HG03469 (cell line): ENCODE data around the gene PSMG4.

Experiments used
- ATAC-seq: cut with Tn5 transposase; IDR thresholded peaks from one replicate; pipeline ENCODE4 v1.9.1; 2021; ENCODE audit warnings: mild to moderate bottlenecking, moderate library complexity, moderate number of reproducible peaks; ENCODE audit not compliant: unreplicated experiment

PSMG4 gene

GRCh38 chr6:3250231-3250675 is 8.5 kb upstream of the PSMG4 start:
- no peak for ATAC-seq

DNA sequence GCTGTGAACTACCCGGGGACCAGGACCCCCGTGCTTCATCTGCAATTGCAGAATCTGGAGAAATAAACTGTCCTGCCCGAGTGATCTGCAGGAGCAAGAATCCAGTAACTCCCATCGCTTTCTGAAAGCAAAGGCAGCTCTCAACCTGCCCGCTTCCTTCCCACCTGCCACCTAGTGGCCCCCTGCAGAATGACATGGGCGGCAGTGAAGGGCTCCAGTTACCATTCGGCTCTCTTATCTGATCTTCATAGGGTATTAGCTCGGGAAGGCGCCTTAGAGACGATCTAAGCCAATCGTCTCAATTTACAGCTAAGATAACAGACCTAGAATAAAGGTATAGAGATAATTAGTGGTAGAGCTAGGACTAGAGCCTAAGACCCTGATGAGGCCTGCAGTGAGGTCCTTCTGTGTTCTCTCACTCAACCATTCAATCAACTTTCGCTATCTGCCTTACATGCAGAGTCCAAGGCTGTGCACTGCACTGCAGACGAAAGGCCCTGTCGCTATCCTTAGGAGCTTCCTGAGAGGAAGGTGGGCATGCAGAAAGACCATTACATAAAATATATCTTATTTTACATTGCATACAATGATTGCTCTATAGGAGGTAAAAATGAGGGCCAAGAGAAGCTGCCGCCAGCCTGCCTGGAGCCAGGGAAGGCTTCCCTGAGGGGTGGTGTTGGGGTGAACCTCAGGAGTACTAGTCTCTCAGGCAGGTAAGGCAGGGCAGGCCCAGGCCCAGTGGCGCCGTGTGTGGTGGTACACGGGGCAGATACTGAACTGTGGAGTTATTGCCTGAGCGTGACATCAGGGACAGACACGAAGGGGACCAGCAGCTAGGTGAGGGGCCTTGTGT is 7.1 kb upstream of the PSMG4 start:
- no peak for ATAC-seq

DNA sequence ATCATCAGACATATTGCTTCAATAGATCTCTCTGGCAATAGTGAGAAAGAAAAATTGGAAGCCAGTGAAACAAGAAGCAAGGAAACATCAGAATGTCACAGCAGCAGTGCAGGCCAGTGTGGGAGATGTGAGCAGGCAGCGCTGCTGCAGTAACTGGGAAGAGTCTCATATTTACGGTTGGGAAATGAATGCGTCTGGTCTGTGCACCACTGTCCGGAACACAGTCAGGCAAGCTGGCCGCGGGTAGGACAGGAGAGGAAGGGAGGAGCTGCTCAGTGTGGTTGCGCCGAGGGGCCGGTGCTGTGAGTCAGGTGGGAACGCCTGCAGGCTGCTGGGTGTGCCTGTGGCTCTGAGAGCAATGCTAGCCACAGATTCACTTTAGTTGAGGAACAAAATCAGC is 6.4 kb upstream of the PSMG4 start:
- ATAC-seq, result no peak

- no peak for ATAC-seq
Observed at GRCh38 chr6:3252861-3253596, 5.7 kb upstream of the PSMG4 start.

DNA sequence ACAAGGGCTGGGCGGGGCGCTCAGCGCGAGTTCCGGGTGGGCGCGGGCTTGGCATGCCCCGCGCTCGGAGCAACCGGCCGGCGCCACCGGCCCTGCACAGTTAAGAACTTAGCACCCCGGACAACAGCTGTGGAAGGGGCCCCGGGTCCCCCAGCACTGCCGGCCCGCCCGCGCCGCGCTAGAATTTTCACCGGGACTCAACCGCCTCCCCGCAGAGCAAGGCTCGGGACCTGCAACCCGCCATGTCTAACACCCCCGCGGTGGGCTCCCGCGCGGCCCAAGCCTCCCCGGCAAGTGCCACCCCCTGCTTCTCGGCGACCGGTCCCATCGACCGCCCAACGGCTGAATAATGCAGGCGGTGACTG is 5.2 kb upstream of the PSMG4 start:
- ATAC-seq, result no peak

DNA sequence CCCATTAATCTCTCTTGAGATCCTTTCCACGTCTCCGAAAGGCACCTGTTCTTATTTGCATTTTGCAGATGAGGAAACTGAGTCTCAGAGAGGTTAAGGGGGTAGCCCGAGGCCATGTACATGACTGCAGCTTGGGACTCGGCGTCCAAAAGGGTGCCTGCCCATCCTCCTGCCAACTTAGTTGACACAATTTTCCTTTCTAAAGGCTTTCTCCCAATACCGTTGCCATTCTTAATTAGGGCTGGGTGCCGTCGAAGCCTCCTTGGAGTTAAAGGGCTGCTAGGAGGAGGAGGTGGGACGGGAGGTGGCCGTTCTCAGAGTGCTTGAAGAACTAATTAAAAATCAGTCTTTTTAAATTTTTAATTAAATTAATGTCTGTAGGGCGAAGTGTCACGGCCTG is 546 bp upstream of the PSMG4 start:
- ATAC-seq, result no peak

- ATAC-seq, result peak; percentile 17
Observed at GRCh38 chr6:3259491-3259958, 778 bp downstream of the PSMG4 start.

GRCh38 chr6:3260296-3260695 is 1.5 kb downstream of the PSMG4 start:
- no peak for ATAC-seq

GRCh38 chr6:3260772-3261517 is 2.2 kb downstream of the PSMG4 start:
- ATAC-seq, result no peak

GRCh38 chr6:3261518-3261820 is 2.7 kb downstream of the PSMG4 start:
- no peak for ATAC-seq

GRCh38 chr6:3261921-3262320 is 3.2 kb downstream of the PSMG4 start:
- no peak for ATAC-seq

DNA sequence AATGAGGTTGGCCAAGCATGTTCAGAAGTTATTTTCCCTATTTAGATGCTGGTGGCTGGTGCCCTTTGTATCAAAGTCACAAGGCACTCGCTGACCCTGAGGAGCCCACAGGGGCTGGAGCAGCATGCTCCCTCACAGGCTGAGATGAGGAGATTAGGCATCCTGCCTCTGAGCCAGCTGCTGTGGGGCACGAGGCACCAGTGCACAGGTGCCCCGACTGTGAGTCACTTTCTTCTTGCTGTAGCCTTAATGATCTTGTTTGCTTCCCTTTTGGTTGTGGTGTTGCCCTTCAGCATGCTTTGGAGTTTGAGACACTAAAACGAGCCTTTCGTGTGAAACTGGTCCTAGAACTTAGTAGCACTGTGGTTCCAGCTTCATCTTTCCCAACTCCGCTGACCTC is 4.3 kb downstream of the PSMG4 start:
- ATAC-seq, result no peak

- no peak for ATAC-seq
Observed at GRCh38 chr6:3264356-3264755, 5.6 kb downstream of the PSMG4 start.

DNA sequence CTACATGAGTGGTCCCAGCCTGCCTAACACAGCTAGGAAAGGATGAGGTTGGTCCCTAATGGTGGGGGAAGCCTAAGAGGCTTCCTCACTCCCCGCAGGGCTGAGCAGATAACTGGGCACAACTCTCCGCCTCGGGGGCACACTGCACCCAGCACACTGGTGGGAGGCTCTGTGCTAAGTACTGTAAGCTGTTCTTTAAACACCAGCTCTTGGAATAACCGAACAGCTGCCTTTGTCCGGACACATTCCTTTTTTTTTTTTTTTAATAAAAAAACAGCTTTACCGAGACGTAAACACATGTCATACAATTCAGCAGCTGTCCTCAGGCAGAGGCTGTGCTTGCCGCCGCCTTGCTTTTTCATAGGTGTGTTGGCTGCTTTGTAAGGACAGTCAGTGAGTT is 6.9 kb downstream of the PSMG4 start:
- ATAC-seq, result no peak

- ATAC-seq, result no peak
Observed at GRCh38 chr6:3266170-3266569, 7.4 kb downstream of the PSMG4 start.

DNA sequence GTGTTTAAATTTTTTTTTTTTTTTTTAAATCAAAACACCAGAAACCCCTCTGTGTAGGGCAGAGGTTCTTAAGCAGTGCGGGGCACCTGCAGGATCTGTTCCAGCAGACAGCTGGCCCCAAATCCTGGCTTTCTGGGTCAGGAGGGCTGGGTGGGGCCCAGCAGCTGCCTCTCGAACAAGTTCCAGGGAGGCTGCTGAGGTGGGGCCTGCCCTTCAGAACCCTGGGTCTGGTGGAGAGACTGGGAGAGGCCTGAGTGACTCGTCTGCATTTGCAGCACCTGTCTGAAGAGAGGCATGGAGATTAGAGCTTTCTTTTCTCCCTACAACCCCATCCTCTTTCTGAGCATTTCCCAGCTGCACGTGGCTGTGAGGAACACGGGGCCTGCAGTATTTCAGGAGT is 8.4 kb downstream of the PSMG4 start:
- no peak for ATAC-seq

- no peak for ATAC-seq
Observed at GRCh38 chr6:3268680-3269079, 9.9 kb downstream of the PSMG4 start.

DNA sequence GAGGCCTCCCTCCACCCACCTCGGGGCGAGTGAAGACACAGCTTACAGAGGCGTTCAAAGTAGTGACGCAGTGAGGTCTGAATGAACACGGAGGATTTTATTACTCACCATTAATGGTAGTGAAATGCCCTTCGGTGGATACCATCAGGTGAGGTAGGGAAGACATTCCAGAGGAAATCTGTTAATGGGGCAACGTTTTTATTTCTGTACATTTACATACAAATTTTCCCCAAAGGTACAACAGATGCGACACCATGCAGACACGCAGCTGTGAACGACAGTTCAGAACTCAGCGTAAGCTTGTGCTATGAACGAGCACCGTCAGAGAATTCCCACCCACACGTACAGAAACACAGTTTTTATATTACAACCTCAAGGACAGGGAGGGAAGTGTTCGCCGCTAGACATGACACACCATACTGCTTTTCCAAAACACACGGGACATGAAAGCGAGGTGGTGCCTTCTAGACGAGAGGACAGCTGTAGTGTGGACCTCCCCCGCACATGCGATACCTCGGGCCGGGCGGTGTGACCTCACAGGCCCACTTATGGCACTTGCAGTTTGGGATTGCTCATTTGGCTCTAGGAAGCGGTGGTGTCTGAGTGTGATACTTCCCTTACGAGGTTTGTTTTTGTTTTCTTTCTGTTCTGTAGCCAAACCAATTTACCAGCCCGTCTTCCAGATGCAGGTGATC is 10.7 kb downstream of the PSMG4 start:
- ATAC-seq, result no peak

GRCh38 chr6:3270258-3270657 is 11.5 kb downstream of the PSMG4 start:
- no peak for ATAC-seq

GRCh38 chr6:3271756-3272155 is 13.0 kb downstream of the PSMG4 start:
- ATAC-seq, result no peak

GRCh38 chr6:3272911-3273547 is 14.3 kb downstream of the PSMG4 start:
- ATAC-seq, result no peak
